GM15510 (cell line): ENCODE measurements around the gene SH3RF3.

Experiments used
- POLR2A ChIP-seq: IDR thresholded peaks from 3 replicates; pipeline ENCODE4 v1.6.1; 2011; ENCODE audit warnings: borderline replicate concordance; ENCODE audit not compliant: insufficient read length; ENCODE audit errors: extremely low read depth

Gene SH3RF3

GRCh38 chr2:109382226-109382895 is 253.4 kb downstream of the SH3RF3 start:
- no peak for TF ChIP-seq POLR2A

- TF ChIP-seq POLR2A: no peak
Measured at GRCh38 chr2:109382951-109383350, 253.9 kb downstream of the SH3RF3 start.

GRCh38 chr2:109383505-109384307 is 254.7 kb downstream of the SH3RF3 start:
- TF ChIP-seq POLR2A: no peak

GRCh38 chr2:109384308-109385271 is 255.6 kb downstream of the SH3RF3 start:
- no peak for TF ChIP-seq POLR2A

- TF ChIP-seq POLR2A: no peak
Measured at GRCh38 chr2:109385506-109385905, 256.5 kb downstream of the SH3RF3 start.

DNA sequence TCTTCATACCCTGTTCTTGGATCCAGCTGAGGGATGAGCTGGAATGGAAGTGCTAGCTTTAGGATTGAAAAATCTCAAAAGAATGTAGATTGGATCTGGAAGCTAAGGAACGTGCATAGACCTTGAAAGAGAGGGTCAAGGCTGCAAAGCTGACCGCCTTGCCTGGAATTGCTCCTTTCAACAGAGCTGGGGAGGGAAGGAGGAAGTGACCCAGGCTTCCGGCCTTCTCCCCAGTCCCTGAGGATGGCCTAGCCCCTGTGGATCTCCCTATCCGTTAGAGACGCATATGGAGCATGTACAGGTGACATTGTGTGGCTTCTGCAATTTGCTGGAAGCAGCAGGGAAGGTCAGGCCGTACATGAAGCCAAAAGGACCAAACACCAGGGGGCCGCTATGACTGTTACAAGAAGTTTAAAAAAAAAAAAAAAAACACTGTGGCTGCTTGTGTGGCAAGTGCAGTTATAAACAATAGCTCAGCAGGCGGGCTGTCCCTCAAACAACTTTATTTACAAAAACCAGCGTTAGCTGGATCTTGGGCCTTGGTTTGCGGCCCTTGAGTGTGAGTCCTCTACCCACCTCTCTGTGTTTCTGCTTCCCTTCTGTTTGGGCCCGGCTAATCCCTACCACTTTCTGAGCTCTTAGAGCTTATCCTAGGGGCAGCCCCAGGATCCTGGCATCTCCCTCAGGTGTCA is 257.1 kb downstream of the SH3RF3 start:
- TF ChIP-seq POLR2A: no peak

DNA sequence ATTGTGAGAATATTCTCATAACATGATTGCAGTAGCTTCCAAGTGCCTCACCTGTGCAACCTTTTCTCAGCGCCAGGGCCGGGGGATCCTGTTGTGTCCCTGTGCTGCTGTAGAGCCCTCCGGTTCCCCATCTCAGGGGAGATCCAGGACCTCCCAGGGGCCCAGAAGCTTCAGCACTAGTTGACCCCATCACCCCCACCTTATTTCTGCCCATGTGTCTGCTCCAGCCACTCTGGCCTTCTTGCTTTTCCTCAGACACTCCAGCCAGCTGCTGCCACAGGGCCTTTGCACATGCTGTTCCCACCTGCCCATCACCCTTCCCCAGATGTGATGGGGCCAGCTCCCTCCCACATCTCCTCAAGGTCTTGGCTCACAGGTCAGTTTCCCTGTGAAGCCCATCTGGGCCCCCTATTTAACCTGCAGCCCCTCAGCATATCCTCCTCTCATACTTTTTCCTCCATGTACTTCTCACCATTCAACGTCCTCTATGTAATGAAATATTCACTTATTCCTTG is 258.3 kb downstream of the SH3RF3 start:
- TF ChIP-seq POLR2A: no peak

DNA sequence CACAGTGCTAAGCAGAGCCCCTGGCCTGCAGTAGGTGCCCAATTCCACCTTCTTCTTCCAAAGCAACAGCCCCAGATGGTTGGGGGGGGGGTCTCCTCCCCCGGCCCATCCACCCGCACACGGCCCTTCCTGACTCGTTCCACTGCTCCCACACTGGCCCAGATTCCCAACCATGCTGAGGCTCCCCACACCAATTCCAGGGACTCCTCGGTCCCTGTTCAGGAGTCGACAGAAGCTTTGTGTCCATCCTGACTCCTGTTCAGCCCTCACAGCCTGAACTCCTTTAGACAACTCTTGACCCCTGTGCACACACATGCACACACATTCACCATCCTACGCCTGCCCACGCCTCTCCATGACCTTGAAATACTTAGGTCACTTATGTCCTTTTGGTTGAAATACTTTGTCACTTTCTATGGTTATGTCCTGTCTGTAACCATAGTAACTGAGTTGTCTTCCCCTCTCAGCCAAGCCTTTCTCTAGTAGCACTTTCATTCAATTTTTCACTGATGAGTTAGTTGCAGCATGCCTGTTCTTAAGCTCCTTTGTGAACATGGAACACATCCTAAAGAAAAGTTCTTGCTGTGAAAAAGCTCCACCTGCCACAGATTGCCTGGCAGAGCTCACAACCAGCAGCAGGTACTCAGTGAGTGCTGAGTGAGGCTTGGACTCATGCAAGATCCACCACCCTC is 258.9 kb downstream of the SH3RF3 start:
- no peak for TF ChIP-seq POLR2A

GRCh38 chr2:109391243-109391642 is 262.2 kb downstream of the SH3RF3 start:
- no peak for TF ChIP-seq POLR2A

DNA sequence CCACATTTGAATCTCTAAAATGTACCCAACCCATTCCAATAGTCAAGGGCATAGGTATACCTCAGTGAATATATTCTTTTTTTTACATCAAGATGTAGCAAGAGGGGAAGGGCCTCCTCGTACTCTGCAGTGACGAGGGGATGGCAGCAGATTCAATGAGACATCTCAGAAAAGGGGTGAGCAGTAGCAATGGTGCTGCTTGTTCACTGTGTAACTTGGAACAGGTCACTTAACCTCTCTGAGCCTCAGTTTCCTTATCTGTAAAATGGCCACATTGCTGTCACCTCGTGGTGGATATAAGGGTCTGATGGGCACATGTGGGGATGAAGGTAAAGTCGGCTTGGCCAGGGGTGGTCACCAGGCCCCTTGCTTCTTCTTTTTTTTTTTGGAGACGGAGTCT is 263.1 kb downstream of the SH3RF3 start:
- no peak for TF ChIP-seq POLR2A

DNA sequence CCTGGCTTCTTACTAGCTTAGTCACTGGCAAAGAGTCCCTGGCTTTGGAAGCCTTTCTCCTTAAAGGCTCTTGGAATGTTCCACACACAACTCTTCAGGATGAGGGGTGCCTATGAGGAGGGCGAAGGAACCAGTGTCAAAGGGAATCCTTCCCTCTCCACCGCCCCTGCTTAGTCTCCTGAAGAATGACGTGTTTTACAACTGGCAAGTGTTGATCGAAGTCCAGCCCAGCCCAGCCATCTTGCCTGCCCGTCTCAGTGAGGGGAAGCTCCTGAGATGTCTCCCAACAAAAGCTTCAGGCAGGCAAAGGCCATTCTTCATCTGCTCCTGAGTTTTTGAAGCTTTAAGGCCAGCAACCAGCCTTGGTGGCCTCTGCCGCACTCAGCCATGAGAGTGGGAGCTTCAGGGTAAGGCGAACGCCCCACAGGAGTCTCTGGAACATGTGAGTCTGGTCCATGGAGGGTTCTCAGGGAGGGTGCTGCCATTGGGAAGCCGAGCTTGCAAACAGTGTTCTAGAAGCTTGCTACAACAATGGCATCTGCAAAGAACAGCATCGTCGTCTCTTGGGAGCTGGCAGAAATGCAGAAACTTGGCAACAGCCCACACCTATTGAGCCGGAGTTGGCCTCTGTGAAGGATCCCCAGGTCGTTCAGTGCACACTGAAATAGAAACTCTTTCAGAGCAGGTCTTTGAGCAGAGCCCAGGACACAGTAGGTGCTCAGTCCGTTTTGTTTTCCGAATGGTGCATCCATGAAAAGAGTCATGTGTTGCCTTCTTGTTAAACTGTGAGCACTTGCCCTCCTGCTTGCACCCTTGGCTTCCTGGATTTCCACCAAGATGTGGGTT is 264.0 kb downstream of the SH3RF3 start:
- TF ChIP-seq POLR2A: no peak

GRCh38 chr2:109393662-109393972 is 264.6 kb downstream of the SH3RF3 start:
- TF ChIP-seq POLR2A: no peak

- TF ChIP-seq POLR2A: no peak
Measured at GRCh38 chr2:109395494-109396201, 266.6 kb downstream of the SH3RF3 start.
